ENCODE data around the gene NR2C1. TPM values are rescaled to one million over a fixed set of nuclear protein-coding genes. Genes with fewer than 3 reads are reported as not detected.

NR2C1 gene
- total and polyA plus RNA-seq, 2 of the 8 experiments (the other 6 are each of a cell fraction or from before 2014, with no cell fraction given), result 22.8 to 48.3 TPM

DNA sequence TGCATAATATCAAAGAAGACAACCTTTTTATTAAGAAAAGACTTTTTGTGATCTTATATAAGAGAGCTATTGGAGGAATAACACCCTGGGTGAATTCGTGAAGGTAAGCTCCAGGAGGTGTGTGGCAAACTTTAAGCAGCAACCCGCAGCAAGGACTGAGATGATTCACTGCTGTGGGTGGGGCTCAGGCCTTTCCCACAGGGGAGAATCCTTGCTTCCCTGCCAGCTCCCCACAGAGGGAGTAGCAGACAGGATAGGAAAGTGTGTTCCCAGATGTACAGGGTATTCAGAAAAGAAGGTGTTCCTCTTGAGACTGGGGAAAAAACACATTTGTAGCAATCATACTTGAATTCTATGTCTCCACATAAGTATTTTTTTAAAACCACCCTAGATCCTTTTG is 79.1 kb downstream of the NR2C1 start:
- H2BK20ac ChIP-seq (ENCODE audit: low read length), result no peak overlapping the region
- CTCF ChIA-PET (ENCODE audit: partially characterized antibody), result interaction anchor here (1.4 kb wide), 1 partner anchor 12 kb away, joined by 3 read pairs; no protein-coding TSS in a partner anchor
- no peak overlapping the region for H4K8ac ChIP-seq (ENCODE audit: extremely low read depth, insufficient read depth, low read length)
- peaks cover 0 to 8% (median 3%) of the 10 kb centered on the region in 4 experiments; a peak in 5 of 8 replicates for H3K36me3 ChIP-seq (ENCODE audit: control insufficient read depth in 2 of 4, insufficient read depth in 4 of 4, low read length in 3 of 4)
- H3K56ac ChIP-seq (replicated peaks; ENCODE audit: insufficient read length, low read depth, low read length), result no peak overlapping the region
- no peaks in the 10 kb centered on the region; the same call in 1 of the 2 replicates for H3K79me1 ChIP-seq (ENCODE audit: low read depth, low read length)
- H3K79me2 ChIP-seq (ENCODE audit: control insufficient read depth in 1 of 2, insufficient read depth in 2 of 2, low read length in 2 of 2), result peaks cover 0 to 24% of the 10 kb centered on the region in 2 experiments; a peak in 2 of 4 replicates
- H4K5ac ChIP-seq (ENCODE audit: insufficient read length, low read depth, low read length), result no peak overlapping the region
- no peak overlapping the region for H3K4ac ChIP-seq (replicated peaks; ENCODE audit: insufficient read length, low read depth, low read length)
- no peak overlapping the region for H3K14ac ChIP-seq (ENCODE audit: insufficient read length)
- H2AK5ac ChIP-seq (ENCODE audit: low read depth, low read length), result no peak overlapping the region
- no peaks in the 10 kb centered on the region for H3K27me3 ChIP-seq (replicated peaks in 1 of 4; ENCODE audit: control insufficient read depth in 3 of 4, extremely low read depth in 1 of 4, insufficient read depth in 3 of 4, low read length in 3 of 4)
- no peak overlapping the region for H2BK120ac ChIP-seq (replicated peaks; ENCODE audit: low read depth, low read length)
- no peak overlapping the region for H2BK12ac ChIP-seq (ENCODE audit: low read depth, low read length)
- WGBS, 2 experiments (ENCODE audit: extremely low coverage in 1 of 2, insufficient coverage in 1 of 2, insufficient read length in 1 of 2, insufficient replicate concordance in 2 of 2, low coverage in 1 of 2, low lambda C conversion rate in 2 of 2, missing lambda C conversion rate in 1 of 2), result 65% methylated on average over 2 of the region's 2 CpGs; no CpG with 5 or more reads in 1 of the 2 experiments
- no peak overlapping the region for H2BK5ac ChIP-seq (ENCODE audit: low read depth, low read length)
- H2BK15ac ChIP-seq (ENCODE audit: low read length), result no peak overlapping the region
- H4K20me1 ChIP-seq (replicated peaks in 1 of 2; ENCODE audit: control insufficient read depth in 1 of 2, insufficient read depth in 2 of 2, low read length in 2 of 2), result no peaks in the 10 kb centered on the region
- no peak overlapping the region for H3K9ac ChIP-seq (replicated peaks in 1 of 4; ENCODE audit: extremely low read depth in 1 of 4, low read depth in 3 of 4, low read length in 3 of 4)
- no peak overlapping the region for H3K18ac ChIP-seq (ENCODE audit: extremely low read depth, low read length)
- FAIRE-seq (no peak), DNase-seq (ENCODE audit: low read depth in 1 of 2, low spot score in 2 of 2) (no peak)
- no peak overlapping the region for H3K23ac ChIP-seq (ENCODE audit: insufficient read length)
- no peak overlapping the region for H3K4me3 ChIP-seq (ENCODE audit: extremely low read depth in 1 of 4, insufficient read depth in 2 of 4, low read depth in 3 of 4, low read length in 4 of 4)
- POLR2A ChIA-PET (ENCODE audit: partially characterized antibody), result interaction anchor here (0.8 to 1.2 kb wide), 2 partner anchors 9 to 40 kb away, joined by 4 to 8 read pairs; partner anchors contain the start of gene NDUFA12
- H3K4me2 ChIP-seq (ENCODE audit: insufficient read depth in 1 of 2, low read depth in 2 of 2, low read length in 2 of 2), result no peak overlapping the region
- H3K27ac ChIP-seq (ENCODE audit: low read depth, low read length), result no peak overlapping the region
- no peak overlapping the region for H4K91ac ChIP-seq (replicated peaks; ENCODE audit: insufficient read length, low read length)
- no peaks in the 10 kb centered on the region for H3K23me2 ChIP-seq (ENCODE audit: low read depth, low read length)
- no peaks in the 10 kb centered on the region for H3K9me3 ChIP-seq (ENCODE audit: insufficient read depth in 2 of 2, low read depth in 1 of 2, low read length in 1 of 2)
- H3K4me1 ChIP-seq (replicated peaks in 1 of 4; ENCODE audit: control insufficient read depth in 3 of 4, insufficient read depth in 4 of 4, low read length in 3 of 4), result no peaks in the 10 kb centered on the region
- H2AFZ ChIP-seq (ENCODE audit: low read length), result no peak overlapping the region
- TF ChIP-seq EZH2 (IDR thresholded peaks at IDR 0.05; ENCODE audit: low read depth, low read length, severe bottlenecking) (no peak), BCL11A (IDR thresholded peaks at IDR 0.05; ENCODE audit: low read depth in 2 of 2, low read length in 2 of 2) (no peak), POU5F1 (IDR thresholded peaks at IDR 0.05; ENCODE audit: low read depth, low read length) (no peak), ASH2L (IDR thresholded peaks at IDR 0.05; ENCODE audit: low read length) (no peak), PHF8 (conservative IDR thresholded peaks at IDR 0.05; ENCODE audit: low read depth, low read length) (no peak), TBP (IDR thresholded peaks at IDR 0.05; ENCODE audit: low read depth, low read length) (no peak), SAP30 (IDR thresholded peaks at IDR 0.05; ENCODE audit: insufficient read depth, insufficient replicate concordance, low read length) (no peak)
- TF ChIP-seq, protein P1, sequence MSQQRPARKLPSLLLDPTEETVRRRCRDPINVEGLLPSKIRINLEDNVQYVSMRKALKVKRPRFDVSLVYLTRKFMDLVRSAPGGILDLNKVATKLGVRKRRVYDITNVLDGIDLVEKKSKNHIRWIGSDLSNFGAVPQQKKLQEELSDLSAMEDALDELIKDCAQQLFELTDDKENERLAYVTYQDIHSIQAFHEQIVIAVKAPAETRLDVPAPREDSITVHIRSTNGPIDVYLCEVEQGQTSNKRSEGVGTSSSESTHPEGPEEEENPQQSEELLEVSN (IDR thresholded peaks at IDR 0.05), result no peak
- TF ChIP-seq, protein P2, sequence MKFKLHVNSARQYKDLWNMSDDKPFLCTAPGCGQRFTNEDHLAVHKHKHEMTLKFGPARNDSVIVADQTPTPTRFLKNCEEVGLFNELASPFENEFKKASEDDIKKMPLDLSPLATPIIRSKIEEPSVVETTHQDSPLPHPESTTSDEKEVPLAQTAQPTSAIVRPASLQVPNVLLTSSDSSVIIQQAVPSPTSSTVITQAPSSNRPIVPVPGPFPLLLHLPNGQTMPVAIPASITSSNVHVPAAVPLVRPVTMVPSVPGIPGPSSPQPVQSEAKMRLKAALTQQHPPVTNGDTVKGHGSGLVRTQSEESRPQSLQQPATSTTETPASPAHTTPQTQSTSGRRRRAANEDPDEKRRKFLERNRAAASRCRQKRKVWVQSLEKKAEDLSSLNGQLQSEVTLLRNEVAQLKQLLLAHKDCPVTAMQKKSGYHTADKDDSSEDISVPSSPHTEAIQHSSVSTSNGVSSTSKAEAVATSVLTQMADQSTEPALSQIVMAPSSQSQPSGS (IDR thresholded peaks at IDR 0.05; ENCODE audit: low read length), result no peak
